ENCODE data around the gene NIPA2.

DNA sequence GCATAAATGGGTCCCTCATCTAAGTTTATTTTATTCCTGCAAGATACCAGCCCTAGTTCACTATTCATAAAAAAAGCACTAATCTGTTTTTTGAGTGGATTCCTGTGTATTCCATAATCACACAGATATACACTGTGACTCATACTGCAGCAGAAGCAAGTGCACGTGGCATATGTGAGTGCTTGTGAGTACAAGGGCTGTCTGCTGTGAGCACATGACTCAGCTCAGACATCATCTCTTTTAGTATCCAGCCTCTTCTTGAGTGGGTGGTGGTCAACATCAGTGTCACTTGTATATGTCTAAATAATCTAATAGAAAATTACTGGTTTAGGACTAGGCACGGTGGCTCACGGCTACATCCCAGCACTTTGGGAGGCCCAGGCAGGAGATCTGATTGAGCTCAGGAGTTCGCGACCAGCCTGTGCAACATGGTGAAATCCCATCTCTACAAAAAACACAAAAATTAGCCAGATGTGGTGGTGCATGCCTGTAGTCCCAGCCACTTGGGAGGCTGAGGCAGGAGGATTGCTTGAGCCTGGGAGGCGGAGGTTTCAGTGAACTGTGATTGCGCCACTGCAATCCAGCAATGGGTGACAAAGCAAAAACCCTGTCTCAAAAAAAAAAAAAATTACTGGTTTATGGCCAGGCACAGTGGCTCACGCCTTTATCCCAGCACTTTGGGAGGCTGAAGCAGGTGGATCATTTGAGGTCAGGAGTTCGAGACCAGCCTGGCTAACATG, 49.8 kb downstream of the NIPA2 start:
- TF ChIP-seq, protein P1, sequence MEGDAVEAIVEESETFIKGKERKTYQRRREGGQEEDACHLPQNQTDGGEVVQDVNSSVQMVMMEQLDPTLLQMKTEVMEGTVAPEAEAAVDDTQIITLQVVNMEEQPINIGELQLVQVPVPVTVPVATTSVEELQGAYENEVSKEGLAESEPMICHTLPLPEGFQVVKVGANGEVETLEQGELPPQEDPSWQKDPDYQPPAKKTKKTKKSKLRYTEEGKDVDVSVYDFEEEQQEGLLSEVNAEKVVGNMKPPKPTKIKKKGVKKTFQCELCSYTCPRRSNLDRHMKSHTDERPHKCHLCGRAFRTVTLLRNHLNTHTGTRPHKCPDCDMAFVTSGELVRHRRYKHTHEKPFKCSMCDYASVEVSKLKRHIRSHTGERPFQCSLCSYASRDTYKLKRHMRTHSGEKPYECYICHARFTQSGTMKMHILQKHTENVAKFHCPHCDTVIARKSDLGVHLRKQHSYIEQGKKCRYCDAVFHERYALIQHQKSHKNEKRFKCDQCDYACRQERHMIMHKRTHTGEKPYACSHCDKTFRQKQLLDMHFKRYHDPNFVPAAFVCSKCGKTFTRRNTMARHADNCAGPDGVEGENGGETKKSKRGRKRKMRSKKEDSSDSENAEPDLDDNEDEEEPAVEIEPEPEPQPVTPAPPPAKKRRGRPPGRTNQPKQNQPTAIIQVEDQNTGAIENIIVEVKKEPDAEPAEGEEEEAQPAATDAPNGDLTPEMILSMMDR (IDR thresholded peaks at IDR 0.05; ENCODE audit: low read length) = no peak
- TF ChIP-seq EZH2 (optimal IDR thresholded peaks at IDR 0.05; ENCODE audit: low read depth, low read length) (no peak), EZH2phosphoT487 (IDR thresholded peaks at IDR 0.05; ENCODE audit: low read length) (no peak)
